Calu3 (cell line): ENCODE measurements around the gene LIMCH1. TPM values are rescaled to one million over a fixed set of nuclear protein-coding genes. Genes with fewer than 3 reads are reported as not detected.
A peak's percentile ranks its signal among the peaks of the same experiment; 100 is the strongest.

ENCODE experiments used
- BruUV-seq: library from RNA; stranded (reverse); fragments of 400-500 nt; replicated peaks from 2 replicates; lab custom pipeline; 2021; lab: Mats Ljungman, UMichigan
- CTCF ChIA-PET: fragments of 300-600 bp; sonication (Branson Sonifier 250); formaldehyde crosslinking; loops from one replicate; lab custom pipeline; 2022; ENCODE audit warnings: antibody characterized with exemption; lab: Charles Lee
- DNase-seq: peaks from one replicate; pipeline ENCODE4 v3.0.0; 2022
- H3K27ac Mint-ChIP-seq: one replicate; pipeline ENCODE4 v1.8.0; 2022; ENCODE audit warnings: mixed read lengths; ENCODE audit not compliant: unreplicated experiment
- H3K27me3 Mint-ChIP-seq: one replicate; pipeline ENCODE4 v1.8.0; 2022; ENCODE audit warnings: mixed read lengths; ENCODE audit not compliant: unreplicated experiment
- H3K36me3 Mint-ChIP-seq: one replicate; pipeline ENCODE4 v1.8.0; 2022; ENCODE audit warnings: mild to moderate bottlenecking, moderate library complexity, mixed read lengths; ENCODE audit not compliant: insufficient read depth, unreplicated experiment
- H3K4me1 Mint-ChIP-seq: one replicate; pipeline ENCODE4 v1.8.0; 2022; ENCODE audit warnings: mild to moderate bottlenecking, low read depth, mixed read lengths; ENCODE audit not compliant: unreplicated experiment
- H3K4me3 Mint-ChIP-seq: one replicate; pipeline ENCODE4 v1.8.0; 2022; ENCODE audit warnings: mild to moderate bottlenecking, low read depth, moderate library complexity, mixed read lengths; ENCODE audit not compliant: unreplicated experiment
- H3K9me3 Mint-ChIP-seq: one replicate; pipeline ENCODE4 v1.8.0; 2022; ENCODE audit warnings: low read depth, mixed read lengths; ENCODE audit not compliant: unreplicated experiment
- intact Hi-C: fragments of 100-400 bp; cut with micrococcal nuclease; formaldehyde crosslinking; loops from one replicate; pipeline ENCODE4 v1.10.0; 2022; ENCODE audit not compliant: unreplicated experiment
- total RNA-seq: library from RNA; stranded (reverse); gene quantifications from 2 replicates; pipeline ENCODE4 v1.2.3, GENCODE V29; 2022
- TF ChIP-seq, protein P1 (sequence below): fragments of 200-600 bp; IDR thresholded peaks from one replicate; pipeline ENCODE4 v1.8.0; 2022; ENCODE audit warnings: antibody characterized with exemption; ENCODE audit not compliant: unreplicated experiment

LIMCH1 gene
- total RNA-seq, 1 experiment from 2014 or later, result 78.7 TPM

DNA sequence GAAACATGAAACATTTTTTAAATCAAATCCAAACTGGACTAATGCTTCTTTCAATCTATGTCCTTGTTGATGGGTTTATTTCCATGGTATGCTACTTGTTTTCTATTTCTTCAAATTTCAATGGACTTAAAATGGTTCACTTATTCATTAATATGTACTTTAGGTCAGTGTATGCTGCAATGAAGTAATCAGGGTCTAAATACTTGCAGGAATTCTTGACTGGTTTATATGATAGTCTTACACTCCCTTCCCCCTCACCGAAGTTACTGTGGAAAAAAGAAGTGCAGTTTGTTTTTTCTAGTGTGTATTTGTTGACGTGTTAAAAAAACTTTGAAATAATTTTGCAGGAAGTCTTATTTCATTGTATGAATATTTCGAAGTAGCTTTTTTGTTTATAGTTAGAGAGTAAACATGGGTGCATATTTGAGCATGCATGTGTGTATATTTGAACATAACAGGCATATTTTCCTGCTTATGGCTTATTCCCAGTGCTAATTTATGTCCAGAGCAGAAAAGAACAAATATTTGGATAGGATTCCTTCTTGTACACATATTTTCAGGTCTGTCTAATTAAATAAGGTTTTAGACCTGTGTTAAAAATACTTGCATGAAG lies 65.0 kb downstream of the LIMCH1 start:
- CTCF ChIA-PET, result no interaction called here
- no peak for DNase-seq
- no peaks in the 10 kb centered on the region for H3K27me3 Mint-ChIP-seq
- H3K9me3 Mint-ChIP-seq, result no peaks in the 10 kb centered on the region
- intact Hi-C loops, result no loop called here
- H3K4me1 Mint-ChIP-seq, result peaks cover 31% of the 10 kb centered on the region
- BruUV-seq, result no TSS peak
- H3K27ac Mint-ChIP-seq, result no peak overlapping the region
- no peak overlapping the region for H3K4me3 Mint-ChIP-seq
- TF ChIP-seq, protein P1, sequence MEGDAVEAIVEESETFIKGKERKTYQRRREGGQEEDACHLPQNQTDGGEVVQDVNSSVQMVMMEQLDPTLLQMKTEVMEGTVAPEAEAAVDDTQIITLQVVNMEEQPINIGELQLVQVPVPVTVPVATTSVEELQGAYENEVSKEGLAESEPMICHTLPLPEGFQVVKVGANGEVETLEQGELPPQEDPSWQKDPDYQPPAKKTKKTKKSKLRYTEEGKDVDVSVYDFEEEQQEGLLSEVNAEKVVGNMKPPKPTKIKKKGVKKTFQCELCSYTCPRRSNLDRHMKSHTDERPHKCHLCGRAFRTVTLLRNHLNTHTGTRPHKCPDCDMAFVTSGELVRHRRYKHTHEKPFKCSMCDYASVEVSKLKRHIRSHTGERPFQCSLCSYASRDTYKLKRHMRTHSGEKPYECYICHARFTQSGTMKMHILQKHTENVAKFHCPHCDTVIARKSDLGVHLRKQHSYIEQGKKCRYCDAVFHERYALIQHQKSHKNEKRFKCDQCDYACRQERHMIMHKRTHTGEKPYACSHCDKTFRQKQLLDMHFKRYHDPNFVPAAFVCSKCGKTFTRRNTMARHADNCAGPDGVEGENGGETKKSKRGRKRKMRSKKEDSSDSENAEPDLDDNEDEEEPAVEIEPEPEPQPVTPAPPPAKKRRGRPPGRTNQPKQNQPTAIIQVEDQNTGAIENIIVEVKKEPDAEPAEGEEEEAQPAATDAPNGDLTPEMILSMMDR, result no peak
- no peaks in the 10 kb centered on the region for H3K36me3 Mint-ChIP-seq

DNA sequence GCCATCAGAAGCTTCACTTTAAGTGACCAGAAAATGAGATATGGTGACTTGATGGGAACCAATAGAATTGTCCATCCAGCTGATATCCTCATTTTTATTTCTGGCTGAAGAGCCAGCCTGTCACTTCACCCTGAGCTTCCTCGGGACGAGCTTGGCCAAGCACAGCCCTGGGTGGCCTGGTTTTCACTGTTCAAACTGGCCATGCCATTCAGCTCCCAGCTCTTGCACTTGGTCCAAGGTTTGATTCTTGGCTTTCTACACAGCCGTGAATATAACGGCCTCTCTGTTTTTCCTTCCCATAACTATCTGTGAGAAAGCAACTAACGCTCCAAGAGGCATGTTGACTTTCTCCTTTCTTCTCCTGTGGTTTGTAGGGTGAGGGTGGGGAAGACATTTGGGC lies 71.9 kb downstream of the LIMCH1 start:
- no peak overlapping the region for H3K4me3 Mint-ChIP-seq
- intact Hi-C loops, result loop anchor here (5.0 kb wide), 2 partner anchors 103 to 248 kb away; no protein-coding TSS in a partner anchor
- H3K4me1 Mint-ChIP-seq, result peaks cover 27% of the 10 kb centered on the region
- H3K9me3 Mint-ChIP-seq, result no peaks in the 10 kb centered on the region
- TF ChIP-seq, protein P1, result no peak
- DNase-seq, result no peak
- CTCF ChIA-PET, result no interaction called here
- H3K27me3 Mint-ChIP-seq, result no peaks in the 10 kb centered on the region
- no TSS peak for BruUV-seq
- H3K36me3 Mint-ChIP-seq, result peaks cover 8% of the 10 kb centered on the region
- peak overlapping the region; percentile 42 for H3K27ac Mint-ChIP-seq

DNA sequence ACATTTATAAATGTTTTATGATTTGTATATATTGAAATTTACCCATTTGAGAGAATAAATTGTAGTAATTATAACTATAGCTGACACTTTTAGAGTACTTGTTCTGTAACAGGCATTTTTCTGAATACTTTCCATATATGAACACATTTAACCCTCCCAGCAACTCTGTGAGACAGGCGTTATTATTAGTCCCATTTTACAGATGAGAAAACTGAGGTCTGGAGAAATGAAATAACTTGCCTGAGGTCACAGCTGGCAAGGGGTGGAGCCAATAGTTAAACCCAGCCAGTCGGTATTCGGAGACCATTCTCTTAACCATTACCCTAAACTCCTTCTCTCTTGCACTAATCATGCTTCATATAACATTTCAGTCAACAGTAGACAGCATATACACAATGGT lies 72.5 kb downstream of the LIMCH1 start:
- Mint-ChIP-seq H3K9me3 (no peaks in the 10 kb centered on the region), H3K4me3 (no peak overlapping the region), H3K27ac (peak overlapping the region; percentile 42), H3K27me3 (no peaks in the 10 kb centered on the region), H3K36me3 (peaks cover 8% of the 10 kb centered on the region), H3K4me1 (peaks cover 27% of the 10 kb centered on the region)
- no TSS peak for BruUV-seq
- CTCF ChIA-PET, result interaction anchor here (1.6 kb wide), 1 partner anchor 11 kb away, joined by 4 read pairs; no protein-coding TSS in a partner anchor
- TF ChIP-seq, protein P1, result no peak
- DNase-seq, result no peak
- intact Hi-C loops, result loop anchor here (5.0 kb wide), 2 partner anchors 103 to 248 kb away; no protein-coding TSS in a partner anchor

DNA sequence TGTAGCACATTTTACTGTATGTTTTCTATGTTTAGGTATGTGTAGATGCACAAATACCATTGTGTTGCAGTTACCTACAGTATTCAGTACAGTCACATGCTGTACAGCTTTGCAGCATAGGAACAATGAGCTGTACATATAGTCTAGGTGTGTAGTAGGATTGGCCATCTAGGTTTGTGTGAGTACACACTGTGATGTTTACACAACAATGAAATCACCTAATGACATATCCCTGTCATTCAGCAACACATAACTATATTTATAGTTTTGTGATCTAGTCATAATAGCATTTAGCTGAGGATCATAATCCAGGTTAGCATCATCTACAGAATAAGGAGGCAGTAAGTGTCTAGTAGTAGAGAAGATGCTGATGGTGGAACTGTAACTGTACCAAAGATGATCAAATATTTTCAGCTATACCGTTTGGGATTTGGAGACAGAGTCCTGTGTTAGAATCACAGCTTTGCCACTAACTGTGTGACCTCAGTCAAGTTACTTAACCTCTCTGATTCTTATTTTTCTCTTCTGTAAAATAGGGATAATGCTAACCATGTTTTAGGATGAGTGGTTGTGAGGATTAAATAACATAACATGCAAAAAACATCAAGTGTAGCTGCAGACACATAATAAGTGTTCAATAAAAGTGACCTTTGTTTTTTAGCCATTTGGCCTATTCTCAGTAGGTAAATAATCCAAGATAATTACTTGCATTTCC lies 73.3 kb downstream of the LIMCH1 start:
- peaks cover 27% of the 10 kb centered on the region for H3K4me1 Mint-ChIP-seq
- no TSS peak for BruUV-seq
- CTCF ChIA-PET, result interaction anchor here (0.9 to 1.6 kb wide), 3 partner anchors 11 to 250 kb away, joined by 3 to 4 read pairs (median 4); no protein-coding TSS in a partner anchor
- peak overlapping the region; percentile 57 for H3K27ac Mint-ChIP-seq
- intact Hi-C loops, result loop anchor here (5.0 kb wide), 2 partner anchors 104 to 249 kb away; no protein-coding TSS in a partner anchor
- no peak overlapping the region for H3K4me3 Mint-ChIP-seq
- no peaks in the 10 kb centered on the region for H3K27me3 Mint-ChIP-seq
- H3K36me3 Mint-ChIP-seq, result peaks cover 8% of the 10 kb centered on the region
- H3K9me3 Mint-ChIP-seq, result no peaks in the 10 kb centered on the region
- DNase-seq, result no peak
- TF ChIP-seq, protein P1, result no peak
